Psoas muscle (tissue), 8 donors: ENCODE measurements around the gene ROBO3. TPM values are rescaled to one million over a fixed set of nuclear protein-coding genes. Genes with fewer than 3 reads are reported as not detected.
A peak's percentile ranks its signal among the peaks of the same experiment; 100 is the strongest.

ENCODE experiments used
- ATAC-seq, 4 donors: fragments of 200-7000 bp; cut with Tn5 transposase; one replicate each; pipeline ENCODE4 v1.9.1; 2020; ENCODE audit warnings: moderate library complexity in 3 of 4, mild to moderate bottlenecking in 2 of 4
- DNase-seq, 2 donors: peaks; one replicate each; pipeline ENCODE4 v3.0.0-alpha.2; 2020
- H3K27ac ChIP-seq: fragments of 200-600 bp; one replicate; pipeline ENCODE4 v1.8.0; 2022
- H3K27me3 ChIP-seq, 3 donors: fragments of 200-600 bp in 1 of 3; one replicate each; pipeline versions ENCODE4 v1.6.1 to v1.8.0; 2013 to 2022; ENCODE audit warnings: low read length in 2 of 3, mild to moderate bottlenecking in 2 of 3, moderate library complexity in 1 of 3; ENCODE audit not compliant: insufficient read depth in 3 of 3
- H3K36me3 ChIP-seq, 2 donors: fragments of 200-600 bp in 1 of 2; one replicate each; pipeline versions ENCODE4 v1.6.1 to v1.8.0; 2013 to 2022; ENCODE audit warnings: low read depth in 1 of 2, mild to moderate bottlenecking in 1 of 2, moderate library complexity in 1 of 2; ENCODE audit not compliant: insufficient read depth in 1 of 2
- H3K4me1 ChIP-seq: fragments of 200-600 bp; one replicate; pipeline ENCODE4 v1.8.0; 2022
- H3K4me3 ChIP-seq: fragments of 200-600 bp; one replicate; pipeline ENCODE4 v1.8.0; 2022; ENCODE audit warnings: mild to moderate bottlenecking
- H3K9me3 ChIP-seq: fragments of 200-600 bp; one replicate; pipeline ENCODE4 v1.8.0; 2022
- CTCF ChIP-seq: fragments of 200-600 bp; IDR thresholded peaks from one replicate; pipeline ENCODE4 v1.8.0; 2022; ENCODE audit warnings: antibody characterized with exemption
- WGBS, 3 donors: extraction: QIAGEN DNeasy Blood & Tissue Kit; methylation state at CpG; one replicate each; pipeline versions ENCODE4 v1.1.6 to v1.1.7; 2013; 5-methylcytosine and 5-hydroxymethylcytosine counted together
- intact Hi-C, 2 donors: fragments of 100-400 bp; cut with DNase I; formaldehyde crosslinking; loops; one replicate each; pipeline versions ENCODE4 v1.11.0 to v1.14.2; 2022
- polyA plus RNA-seq, 3 donors: library from polyadenylated mRNA; stranded (reverse); fragments of 200-250 nt; gene quantifications; one replicate each; pipeline ENCODE4 v1.2.3, GENCODE V29; 2013
- total RNA-seq, 4 donors: library from RNA; stranded (reverse); fragmentation: NEBNext Ultra II Directional in 2 of 4; extraction: Animal tissue kit (Norgen Biotek cat#: 25700) in 2 of 4; gene quantifications; one replicate each; pipeline versions ENCODE4 v1.2.1 to v1.2.4, GENCODE V29; 2021 to 2023
- donor health status: healthy with polysubstance abuse.
- donor health status: DM: no; HTN: no; CAD: no; lungs with moderate emphysema.
- donor health status: Bipolar disorder and iron deficiency.
- donor health status: healthy.
- donor health status: DM: yes; HTN: yes; CAD: no.
- donor health status: DM: no; HTN: no; CAD: no.
- donor health status: DM: no; HTN: no; CAD: no.
- donor health status: DM: yes; HTN: yes; CAD: no.

Gene ROBO3
- total and polyA plus RNA-seq, 7 donors = 1.7 to 3.6 (median 2.9) TPM

- intact Hi-C loops = no loop called here
- Histone ChIP-seq H3K4me3 (peak overlapping the region; percentile 72), H3K4me1 (no peaks in the 10 kb centered on the region), H3K27ac (no peak overlapping the region), H3K9me3 (no peaks in the 10 kb centered on the region), H3K27me3 (peaks cover 0 to 34% (median 9%) of the 10 kb centered on the region in 3 donors), H3K36me3 (no peaks in the 10 kb centered on the region)
- ATAC-seq (no peak), DNase-seq (no peak)
- 62 to 65% (median 63%) methylated on average over 3 of the region's 3 CpGs for WGBS, 3 donors
- no peak for TF ChIP-seq CTCF
These were observed 10.2 kb downstream of the ROBO3 start for GRCh38 chr11:124875401-124875800.

- ATAC-seq (peak; percentile 88 to 95 (median 90)), DNase-seq (peak; percentile 87 to 91)
- TF ChIP-seq CTCF = peak; percentile 62
- intact Hi-C loops = no loop called here
- Histone ChIP-seq H3K36me3 (no peaks in the 10 kb centered on the region), H3K27me3 (peaks cover 0 to 27% (median 4%) of the 10 kb centered on the region in 3 donors), H3K4me3 (peak overlapping the region; percentile 72), H3K9me3 (no peaks in the 10 kb centered on the region), H3K4me1 (no peaks in the 10 kb centered on the region), H3K27ac (peak overlapping the region; percentile 71)
- 1 to 2% (median 2%) methylated on average over 46 to 69 of the region's 69 CpGs for WGBS, 3 donors
These were observed 10.9 kb downstream of the ROBO3 start for GRCh38 chr11:124875943-124876817.

GRCh38 chr11:124876818-124877630 is 11.8 kb downstream of the ROBO3 start:
- ATAC-seq (peak in 1 of 4 donors; percentile 2), DNase-seq (no peak)
- peaks cover 0 to 21% (median 4%) of the 10 kb centered on the region in 3 donors for H3K27me3 ChIP-seq

GRCh38 chr11:124877631-124877909 is 12.3 kb downstream of the ROBO3 start:
- Histone ChIP-seq H3K4me1 (no peaks in the 10 kb centered on the region), H3K27ac (no peak overlapping the region), H3K4me3 (peak overlapping the region; percentile 72), H3K36me3 (no peaks in the 10 kb centered on the region), H3K27me3 (peaks cover 0 to 17% (median 4%) of the 10 kb centered on the region in 3 donors), H3K9me3 (no peaks in the 10 kb centered on the region)
- DNase-seq = no peak
- WGBS, 3 donors = 44 to 48% (median 45%) methylated on average over 10 of the region's 10 CpGs
- no peak for TF ChIP-seq CTCF
- intact Hi-C loops = no loop called here
- no peak for ATAC-seq

More at GRCh38 chr11:124876818-124877630, 11.8 kb downstream of the ROBO3 start:
- TF ChIP-seq CTCF = no peak
- intact Hi-C loops = no loop called here
- Histone ChIP-seq H3K27ac (peak overlapping the region; percentile 71), H3K9me3 (no peaks in the 10 kb centered on the region), H3K36me3 (no peaks in the 10 kb centered on the region), H3K4me3 (peak overlapping the region; percentile 72), H3K4me1 (no peaks in the 10 kb centered on the region)
- WGBS, 3 donors = 22 to 28% (median 25%) methylated on average over 30 of the region's 30 CpGs
